K562 (cell line): ENCODE results near the gene APBB2. TPM values are rescaled to one million over a fixed set of nuclear protein-coding genes. Genes with fewer than 3 reads are reported as not detected.
A peak's percentile ranks its signal among the peaks of the same experiment; 100 is the strongest.

Experiments used
- C11orf30 ChIP-seq: fragments of 450-650 bp; IDR thresholded peaks from 2 replicates; pipeline ENCODE4 v1.6.1; 2016; ENCODE audit warnings: low read depth, mild to moderate bottlenecking
- CBFA2T3 ChIP-seq: fragments of 450-650 bp; IDR thresholded peaks from 2 replicates; pipeline ENCODE4 v1.6.1; 2017
- DMBX1 ChIP-seq: fragments of 250-450 bp; sonication (Bioruptor Pico); IDR thresholded peaks from 2 replicates; pipeline ENCODE4 v1.8.0; 2022; ENCODE audit warnings: inconsistent platforms, mild to moderate bottlenecking, moderate library complexity, borderline replicate concordance
- HINFP ChIP-seq: fragments of 450-650 bp; conservative IDR thresholded peaks from 2 replicates; pipeline ENCODE4 v1.6.1; 2016; ENCODE audit warnings: missing genetic modification characterization, low read depth, mild to moderate bottlenecking, control low read depth, missing compliant biosample characterization
- JUND ChIP-seq, 2 experiments: IDR thresholded peaks; 2 replicates in 1 of 2; 3 replicates in 1 of 2; pipeline ENCODE4 v1.6.1; 2011; ENCODE audit warnings: borderline replicate concordance in 2 of 2, low read depth in 2 of 2, low read length in 2 of 2, improper control_type of control experiment in 1 of 2, missing biosample characterization in 1 of 2, missing genetic modification characterization in 1 of 2, missing genetic modification reagents in 1 of 2
- KLF10 ChIP-seq: fragments of 250-450 bp; sonication (Bioruptor Pico); IDR thresholded peaks from 2 replicates; pipeline ENCODE4 v1.6.1; 2021; ENCODE audit warnings: matching md5 sums
- MAFG ChIP-seq: fragments of 450-650 bp; conservative IDR thresholded peaks from 2 replicates; pipeline ENCODE4 v1.6.1; 2016; ENCODE audit warnings: missing genetic modification characterization, missing compliant biosample characterization
- MCM3 ChIP-seq: fragments of 450-650 bp; IDR thresholded peaks from 2 replicates; pipeline ENCODE4 v1.6.1; 2016
- MYBL2 ChIP-seq, 2 experiments: fragments of 450-650 bp in 1 of 2; sonication (generic) in 1 of 2; formaldehyde crosslinking in 1 of 2; IDR thresholded peaks; 2 replicates each; pipeline versions ENCODE4 v1.6.1 to v1.8.1; 2017 to 2022; ENCODE audit warnings: borderline replicate concordance in 1 of 2, inconsistent platforms in 1 of 2, low read depth in 1 of 2, mild to moderate bottlenecking in 1 of 2, missing genetic modification reagents in 1 of 2, moderate library complexity in 1 of 2
- NFE2 ChIP-seq: IDR thresholded peaks from 2 replicates; pipeline ENCODE4 v1.6.1; 2014; ENCODE audit warnings: antibody characterized with exemption, low read depth
- PRPF4 ChIP-seq: fragments of 200-400 bp; formaldehyde crosslinking; IDR thresholded peaks from one replicate; pipeline ENCODE4 v1.6.1; 2017; ENCODE audit warnings: low read length, low read depth, mild to moderate bottlenecking; ENCODE audit not compliant: insufficient read depth, poor library complexity, severe bottlenecking
- RBM22 ChIP-seq: fragments of 200-400 bp; formaldehyde crosslinking; IDR thresholded peaks from 2 replicates; pipeline ENCODE4 v1.6.1; 2018; ENCODE audit warnings: low read length, low read depth; ENCODE audit not compliant: poor library complexity, severe bottlenecking
- SREBF2 ChIP-seq: sonication (generic); formaldehyde crosslinking; IDR thresholded peaks from 2 replicates; pipeline ENCODE4 v1.4.0; 2020; ENCODE audit warnings: mild to moderate bottlenecking, missing genetic modification reagents
- ZFP36 ChIP-seq: fragments of 150-350 bp; IDR thresholded peaks from 2 replicates; pipeline ENCODE4 v1.6.1; 2018; ENCODE audit warnings: low read length, low read depth; ENCODE audit not compliant: partially characterized antibody
- ZNF280A ChIP-seq: fragments of 450-650 bp; IDR thresholded peaks from 2 replicates; pipeline ENCODE4 v1.6.1; 2018; ENCODE audit warnings: mild to moderate bottlenecking, low read depth; ENCODE audit not compliant: partially characterized antibody
- ZNF282 ChIP-seq: sonication (generic); formaldehyde crosslinking; IDR thresholded peaks from 2 replicates; pipeline ENCODE4 v1.8.1; 2023; ENCODE audit warnings: missing genetic modification reagents
- ZNF316 ChIP-seq: fragments of 450-650 bp; IDR thresholded peaks from 2 replicates; pipeline ENCODE4 v1.6.1; 2016
- ZNF644 ChIP-seq: fragments of 200-800 bp; sonication (Bioruptor generic); IDR thresholded peaks from 2 replicates; pipeline ENCODE4 v1.6.1; 2016; ENCODE audit warnings: low read depth, missing genetic modification characterization, missing compliant biosample characterization
- ZNF764 ChIP-seq: fragments of 250-450 bp; sonication (Bioruptor Pico); IDR thresholded peaks from 2 replicates; pipeline ENCODE4 v1.4.0; 2020; ENCODE audit warnings: low read depth, mild to moderate bottlenecking, moderate library complexity
- polyA plus RNA-seq, 8 experiments: library from polyadenylated mRNA; depleted of rRNA in 4 of 8; stranded (reverse) in 5 of 8; unstranded in 3 of 8; fragments of >200 nt; fragmentation: Nextera tagmentation in 2 of 8; fragmentation: Illumina TruSeq in 1 of 8; extraction: Ambion mirVana in 2 of 8; extraction: Trizol in 1 of 8; gene quantifications; 2 replicates each; pipeline versions ENCODE4 v1.2.1 to v1.2.3, GENCODE V29; 2011 to 2014; ENCODE audit warnings: inconsistent platforms in 1 of 8, missing spikeins in 1 of 8
- total RNA-seq, 7 experiments: library from RNA; depleted of rRNA in 6 of 7; stranded (reverse); fragments of >200 nt in 6 of 7; fragmentation: Illumina TruSeq in 2 of 7; extraction: Trizol in 2 of 7; gene quantifications; 2 replicates each; pipeline versions ENCODE4 v1.2.1 to v1.2.3, GENCODE V29; 2011 to 2021; ENCODE audit warnings: low replicate concordance in 1 of 7
- TF ChIP-seq, protein P1 (sequence below): sonication (generic); formaldehyde crosslinking; IDR thresholded peaks from 2 replicates; pipeline ENCODE4 v1.8.0; 2022; ENCODE audit warnings: missing genetic modification reagents, mild to moderate bottlenecking, moderate library complexity, borderline replicate concordance
- TF ChIP-seq, protein P2 (sequence below): sonication (generic); formaldehyde crosslinking; IDR thresholded peaks from 2 replicates; pipeline ENCODE4 v1.8.0; 2022; ENCODE audit warnings: mild to moderate bottlenecking, missing genetic modification reagents

The APBB2 gene
- total and polyA plus RNA-seq, 9 of the 15 experiments (the other 6 are each of a cell fraction or from before 2014, with no cell fraction given), result 0.08 to 2.1 (median 1.4) TPM

- peak; percentile 87 for TF ChIP-seq MAFG (tag)
- TF ChIP-seq KLF10, result no peak
- no peak for TF ChIP-seq ZNF282 (CRISPR knock-in tag)
- no peak for TF ChIP-seq HINFP (tag)
- TF ChIP-seq ZNF644 (tag), result no peak
- no peak for TF ChIP-seq MCM3
- no peak for TF ChIP-seq ZNF764 (CRISPR knock-in tag)
- TF ChIP-seq DMBX1 (CRISPR knock-in tag), result no peak
- TF ChIP-seq ZNF316, result peak; percentile 94
- TF ChIP-seq, protein P1, sequence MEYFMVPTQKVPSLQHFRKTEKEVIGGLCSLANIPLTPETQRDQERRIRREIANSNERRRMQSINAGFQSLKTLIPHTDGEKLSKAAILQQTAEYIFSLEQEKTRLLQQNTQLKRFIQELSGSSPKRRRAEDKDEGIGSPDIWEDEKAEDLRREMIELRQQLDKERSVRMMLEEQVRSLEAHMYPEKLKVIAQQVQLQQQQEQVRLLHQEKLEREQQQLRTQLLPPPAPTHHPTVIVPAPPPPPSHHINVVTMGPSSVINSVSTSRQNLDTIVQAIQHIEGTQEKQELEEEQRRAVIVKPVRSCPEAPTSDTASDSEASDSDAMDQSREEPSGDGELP (CRISPR knock-in tag), result no peak
- TF ChIP-seq C11orf30, result peak; percentile 80
- TF ChIP-seq NFE2, result peak; percentile 63
- TF ChIP-seq PRPF4, result no peak
- TF ChIP-seq JUND (IDR thresholded peaks at IDR 0.05; ENCODE audit: borderline replicate concordance, low read depth, low read length), result no peak
- no peak for TF ChIP-seq JUND (tag; IDR thresholded peaks at IDR 0.05; ENCODE audit: borderline replicate concordance, low read depth, low read length)
- TF ChIP-seq ZNF280A, result no peak
- no peak for TF ChIP-seq MYBL2 (IDR thresholded peaks at IDR 0.05; ENCODE audit: low read depth)
- no peak for TF ChIP-seq MYBL2 (CRISPR knock-in tag; IDR thresholded peaks at IDR 0.05; ENCODE audit: borderline replicate concordance)
- no peak for TF ChIP-seq SREBF2
- TF ChIP-seq CBFA2T3, result no peak
- TF ChIP-seq, protein P2, sequence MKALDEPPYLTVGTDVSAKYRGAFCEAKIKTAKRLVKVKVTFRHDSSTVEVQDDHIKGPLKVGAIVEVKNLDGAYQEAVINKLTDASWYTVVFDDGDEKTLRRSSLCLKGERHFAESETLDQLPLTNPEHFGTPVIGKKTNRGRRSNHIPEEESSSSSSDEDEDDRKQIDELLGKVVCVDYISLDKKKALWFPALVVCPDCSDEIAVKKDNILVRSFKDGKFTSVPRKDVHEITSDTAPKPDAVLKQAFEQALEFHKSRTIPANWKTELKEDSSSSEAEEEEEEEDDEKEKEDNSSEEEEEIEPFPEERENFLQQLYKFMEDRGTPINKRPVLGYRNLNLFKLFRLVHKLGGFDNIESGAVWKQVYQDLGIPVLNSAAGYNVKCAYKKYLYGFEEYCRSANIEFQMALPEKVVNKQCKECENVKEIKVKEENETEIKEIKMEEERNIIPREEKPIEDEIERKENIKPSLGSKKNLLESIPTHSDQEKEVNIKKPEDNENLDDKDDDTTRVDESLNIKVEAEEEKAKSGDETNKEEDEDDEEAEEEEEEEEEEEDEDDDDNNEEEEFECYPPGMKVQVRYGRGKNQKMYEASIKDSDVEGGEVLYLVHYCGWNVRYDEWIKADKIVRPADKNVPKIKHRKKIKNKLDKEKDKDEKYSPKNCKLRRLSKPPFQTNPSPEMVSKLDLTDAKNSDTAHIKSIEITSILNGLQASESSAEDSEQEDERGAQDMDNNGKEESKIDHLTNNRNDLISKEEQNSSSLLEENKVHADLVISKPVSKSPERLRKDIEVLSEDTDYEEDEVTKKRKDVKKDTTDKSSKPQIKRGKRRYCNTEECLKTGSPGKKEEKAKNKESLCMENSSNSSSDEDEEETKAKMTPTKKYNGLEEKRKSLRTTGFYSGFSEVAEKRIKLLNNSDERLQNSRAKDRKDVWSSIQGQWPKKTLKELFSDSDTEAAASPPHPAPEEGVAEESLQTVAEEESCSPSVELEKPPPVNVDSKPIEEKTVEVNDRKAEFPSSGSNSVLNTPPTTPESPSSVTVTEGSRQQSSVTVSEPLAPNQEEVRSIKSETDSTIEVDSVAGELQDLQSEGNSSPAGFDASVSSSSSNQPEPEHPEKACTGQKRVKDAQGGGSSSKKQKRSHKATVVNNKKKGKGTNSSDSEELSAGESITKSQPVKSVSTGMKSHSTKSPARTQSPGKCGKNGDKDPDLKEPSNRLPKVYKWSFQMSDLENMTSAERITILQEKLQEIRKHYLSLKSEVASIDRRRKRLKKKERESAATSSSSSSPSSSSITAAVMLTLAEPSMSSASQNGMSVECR (CRISPR knock-in tag), result no peak
- TF ChIP-seq RBM22, result no peak
- TF ChIP-seq ZFP36, result no peak
These were observed 22.2 kb upstream of the APBB2 start (continued) for GRCh38 chr4:41236508-41236907.
